ENCODE data around the gene ADNP.

GRCh38 chr20:50903353-50904051 is 27.7 kb downstream of the ADNP start:
- TF ChIP-seq CTCF (IDR thresholded peaks at IDR 0.05) (no peak), POLR2A (IDR thresholded peaks at IDR 0.05) (no peak)
